MM.1S (cell line): ENCODE measurements around the gene RAB7A.

Experiments used
- DNase-seq: peaks from one replicate; pipeline ENCODE4 v3.0.0-alpha.2; 2015
- H2AFZ ChIP-seq: fragments of 300-600 bp; sonication (generic); 2 replicates; pipeline ENCODE4 v1.6.0; 2016; ENCODE audit warnings: antibody characterized with exemption, low read length
- H3F3A ChIP-seq: fragments of 300-600 bp; sonication (generic); 2 replicates; pipeline ENCODE4 v1.6.1; 2016; ENCODE audit warnings: mild to moderate bottlenecking, antibody characterized with exemption, low read length, moderate library complexity, mixed read lengths; ENCODE audit not compliant: insufficient read depth
- H3K27ac ChIP-seq: fragments of 300-600 bp; sonication (generic); 2 replicates; pipeline ENCODE4 v1.5.1; 2016; ENCODE audit warnings: mild to moderate bottlenecking, low read length
- H3K27me3 ChIP-seq: fragments of 300-600 bp; sonication (generic); replicated peaks from 2 replicates; pipeline ENCODE4 v1.6.0; 2016; ENCODE audit warnings: low read length; ENCODE audit not compliant: insufficient read depth
- H3K36me3 ChIP-seq: fragments of 300-600 bp; sonication (generic); replicated peaks from 2 replicates; pipeline ENCODE4 v1.6.1; 2016; ENCODE audit warnings: mild to moderate bottlenecking, low read length, mixed read lengths; ENCODE audit not compliant: insufficient read depth
- H3K4me1 ChIP-seq: fragments of 300-600 bp; sonication (generic); 2 replicates; pipeline ENCODE4 v1.6.1; 2016; ENCODE audit warnings: low read length, mixed read lengths
- H3K4me2 ChIP-seq: fragments of 300-600 bp; sonication (generic); 2 replicates; pipeline ENCODE4 v1.6.0; 2016; ENCODE audit warnings: low read depth, low read length
- H3K4me3 ChIP-seq: fragments of 300-600 bp; sonication (generic); 2 replicates; pipeline ENCODE4 v1.5.1; 2016; ENCODE audit warnings: low read length, mixed read lengths
- H3K79me2 ChIP-seq: fragments of 300-600 bp; sonication (generic); 2 replicates; pipeline ENCODE4 v1.6.1; 2016; ENCODE audit warnings: mixed run types, low read length, mixed read lengths
- H3K9ac ChIP-seq: fragments of 300-600 bp; sonication (generic); 2 replicates; pipeline ENCODE4 v1.6.1; 2016; ENCODE audit warnings: low read length, mixed read lengths
- H3K9me2 ChIP-seq: fragments of 300-600 bp; sonication (generic); replicated peaks from 2 replicates; pipeline ENCODE4 v1.6.1; 2016; ENCODE audit warnings: mild to moderate bottlenecking, low read length, mixed read lengths; ENCODE audit not compliant: insufficient read depth
- H3K9me3 ChIP-seq: fragments of 300-600 bp; sonication (generic); replicated peaks from 2 replicates; pipeline ENCODE4 v1.6.1; 2016; ENCODE audit warnings: mild to moderate bottlenecking, low read length, mixed read lengths; ENCODE audit not compliant: insufficient read depth
- H4K20me1 ChIP-seq: fragments of 300-600 bp; sonication (generic); 2 replicates; pipeline ENCODE4 v1.6.1; 2016; ENCODE audit warnings: mild to moderate bottlenecking, low read length, moderate library complexity, mixed read lengths; ENCODE audit not compliant: insufficient read depth
- CTCF ChIP-seq: fragments of 300-600 bp; sonication (generic); IDR thresholded peaks from 2 replicates; pipeline ENCODE4 v1.5.1; 2016; ENCODE audit warnings: antibody characterized with exemption, low read length, mixed read lengths
- EZH2 ChIP-seq: fragments of 300-600 bp; sonication (generic); optimal IDR thresholded peaks from 2 replicates; pipeline ENCODE3; 2017; ENCODE audit warnings: low read depth, mild to moderate bottlenecking, antibody characterized with exemption, low read length, mixed read lengths
- EZH2phosphoT487 ChIP-seq: fragments of 300-600 bp; sonication (generic); IDR thresholded peaks from 2 replicates; pipeline ENCODE4 v1.6.1; 2018; ENCODE audit warnings: antibody characterized with exemption, low read length

RAB7A gene

GRCh38 chr3:128848936-128849335 lies 123.0 kb downstream of the RAB7A start:
- no peaks in the 10 kb centered on the region for H3F3A ChIP-seq
- H3K4me2 ChIP-seq: no peak overlapping the region
- H3K9me2 ChIP-seq: no peaks in the 10 kb centered on the region
- no peaks in the 10 kb centered on the region for H3K36me3 ChIP-seq
- peaks cover 6% of the 10 kb centered on the region; the same call in 1 of the 2 replicates for H3K4me1 ChIP-seq
- no peaks in the 10 kb centered on the region for H3K27me3 ChIP-seq
- no peak overlapping the region for H3K4me3 ChIP-seq
- H3K79me2 ChIP-seq: no peaks in the 10 kb centered on the region
- no peak for DNase-seq
- H3K27ac ChIP-seq: no peak overlapping the region
- no peaks in the 10 kb centered on the region for H4K20me1 ChIP-seq
- H3K9ac ChIP-seq: no peak overlapping the region
- TF ChIP-seq EZH2phosphoT487 (no peak), EZH2 (no peak), CTCF (no peak)
- H2AFZ ChIP-seq: no peak overlapping the region
- no peaks in the 10 kb centered on the region for H3K9me3 ChIP-seq

DNA sequence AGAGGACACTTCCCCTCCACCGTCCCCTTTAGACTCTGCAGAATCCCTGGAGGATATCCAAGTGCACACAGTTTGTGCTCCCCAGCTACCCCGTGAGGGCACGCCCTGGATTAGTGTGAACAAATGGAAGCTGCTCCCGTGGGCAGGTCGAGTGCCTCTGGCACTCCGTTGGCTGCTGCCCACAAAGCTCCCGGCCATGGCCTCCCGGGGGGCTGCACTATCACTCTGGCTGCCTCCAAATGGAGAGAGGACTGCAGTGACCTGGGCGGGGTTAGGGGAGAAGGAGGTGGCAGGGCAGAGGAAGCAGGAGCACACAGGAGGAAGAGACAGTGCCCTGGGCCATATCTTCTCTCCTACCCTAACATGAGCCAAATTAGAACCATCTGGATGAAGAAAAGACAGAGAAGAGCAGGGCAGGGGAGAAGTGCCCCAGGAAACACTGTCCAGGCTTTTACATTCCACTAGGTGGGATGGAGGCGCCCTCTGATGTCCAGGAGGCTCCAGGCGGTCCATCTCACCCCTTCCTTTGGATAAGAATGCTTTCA lies 124.0 kb downstream of the RAB7A start:
- no peaks in the 10 kb centered on the region for H3K79me2 ChIP-seq
- H3K36me3 ChIP-seq: no peaks in the 10 kb centered on the region
- no peak overlapping the region for H3K27ac ChIP-seq
- H3K9ac ChIP-seq: no peak overlapping the region
- peaks cover 6% of the 10 kb centered on the region; the same call in 1 of the 2 replicates for H3K4me1 ChIP-seq
- H3K4me3 ChIP-seq: no peak overlapping the region
- no peak overlapping the region for H3K4me2 ChIP-seq
- H4K20me1 ChIP-seq: no peaks in the 10 kb centered on the region
- TF ChIP-seq CTCF: no peak
- TF ChIP-seq EZH2phosphoT487: no peak
- no peak for TF ChIP-seq EZH2
- no peaks in the 10 kb centered on the region for H3K9me3 ChIP-seq
- no peak for DNase-seq
- no peak overlapping the region for H2AFZ ChIP-seq
- H3F3A ChIP-seq: no peaks in the 10 kb centered on the region
- H3K27me3 ChIP-seq: no peaks in the 10 kb centered on the region
- H3K9me2 ChIP-seq: no peaks in the 10 kb centered on the region

DNA sequence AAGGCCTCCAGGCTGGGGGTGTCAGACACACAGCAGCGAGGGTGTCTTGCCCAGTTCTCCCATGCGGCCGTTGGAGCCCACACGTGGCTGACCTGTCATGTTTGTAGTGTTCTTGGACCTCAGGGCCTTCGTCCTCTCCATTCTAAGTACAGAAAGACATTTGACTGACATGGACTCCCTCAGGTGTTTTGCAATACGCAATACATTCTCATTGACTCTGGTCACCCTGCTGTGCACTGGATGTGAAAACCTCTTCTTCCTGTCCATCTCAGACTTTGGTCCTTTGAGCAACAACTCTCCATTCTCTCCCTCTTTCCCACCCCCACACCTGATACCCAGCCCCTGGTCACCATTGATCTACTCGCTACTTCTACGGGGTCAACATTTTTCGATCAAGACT lies 124.6 kb downstream of the RAB7A start:
- TF ChIP-seq EZH2 (no peak), EZH2phosphoT487 (no peak), CTCF (no peak)
- DNase-seq: no peak
- H3K9ac ChIP-seq: no peak overlapping the region
- H3K9me2 ChIP-seq: no peaks in the 10 kb centered on the region
- H3K36me3 ChIP-seq: no peaks in the 10 kb centered on the region
- H4K20me1 ChIP-seq: no peaks in the 10 kb centered on the region
- H3K4me3 ChIP-seq: no peak overlapping the region
- H3F3A ChIP-seq: no peaks in the 10 kb centered on the region
- H3K27me3 ChIP-seq: no peaks in the 10 kb centered on the region
- H3K4me2 ChIP-seq: no peak overlapping the region
- no peak overlapping the region for H3K27ac ChIP-seq
- H3K79me2 ChIP-seq: no peaks in the 10 kb centered on the region
- no peak overlapping the region for H2AFZ ChIP-seq
- peaks cover 1% of the 10 kb centered on the region; the same call in 1 of the 2 replicates for H3K4me1 ChIP-seq
- H3K9me3 ChIP-seq: no peaks in the 10 kb centered on the region
